22Rv1 (cell line): ENCODE measurements around the gene LRP8.

ENCODE experiments used
- CTCF ChIP-seq: fragments of 450-650 bp; IDR thresholded peaks from 2 replicates; pipeline ENCODE4 v1.5.1; 2017; ENCODE audit warnings: mild to moderate bottlenecking
- ZFX ChIP-seq: fragments of 450-650 bp; IDR thresholded peaks from 2 replicates; pipeline ENCODE4 v1.6.1; 2017; ENCODE audit warnings: antibody characterized with exemption, borderline replicate concordance

- TF ChIP-seq CTCF (no peak), ZFX (no peak)
These were observed 31.5 kb upstream of the LRP8 start for GRCh38 chr1:53359225-53359933.
